HepG2 (cell line): ENCODE results near the gene NPHS1. TPM values are rescaled to one million over a fixed set of nuclear protein-coding genes. Genes with fewer than 3 reads are reported as not detected.

ENCODE experiments used
- GPBP1L1 ChIP-seq: sonication (generic); formaldehyde crosslinking; IDR thresholded peaks from 2 replicates; pipeline ENCODE4 v1.5.0; 2020; ENCODE audit warnings: mild to moderate bottlenecking, missing genetic modification reagents
- NFIB ChIP-seq: sonication (generic); formaldehyde crosslinking; IDR thresholded peaks from 2 replicates; pipeline ENCODE4 v1.9.0; 2021; ENCODE audit warnings: missing genetic modification reagents, mild to moderate bottlenecking, borderline replicate concordance
- NRL ChIP-seq: sonication (generic); formaldehyde crosslinking; IDR thresholded peaks from 2 replicates; pipeline ENCODE4 v1.5.0; 2020; ENCODE audit warnings: missing genetic modification reagents, mild to moderate bottlenecking, moderate library complexity, borderline replicate concordance
- POLR2AphosphoS5 ChIP-seq: IDR thresholded peaks from 2 replicates; pipeline ENCODE4 v1.6.1; 2012; ENCODE audit warnings: low read depth, low read length
- RFX1 ChIP-seq: fragments of 450-650 bp; IDR thresholded peaks from 2 replicates; pipeline ENCODE4 v1.6.1; 2017
- TEF ChIP-seq: sonication (generic); formaldehyde crosslinking; IDR thresholded peaks from 2 replicates; pipeline ENCODE4 v1.5.0; 2020; ENCODE audit warnings: missing genetic modification reagents
- ZFY ChIP-seq: sonication (generic); formaldehyde crosslinking; IDR thresholded peaks from 2 replicates; pipeline ENCODE4 v1.4.0; 2020; ENCODE audit warnings: missing genetic modification reagents
- ZGPAT ChIP-seq: IDR thresholded peaks from 2 replicates; pipeline ENCODE4 v1.6.1; 2016; ENCODE audit warnings: mild to moderate bottlenecking
- ZNF230 ChIP-seq: sonication (generic); formaldehyde crosslinking; IDR thresholded peaks from 2 replicates; pipeline ENCODE4 v1.4.0; 2020; ENCODE audit warnings: mild to moderate bottlenecking, missing genetic modification reagents
- ZNF232 ChIP-seq: sonication (generic); formaldehyde crosslinking; IDR thresholded peaks from 2 replicates; pipeline ENCODE4 v1.4.0; 2020; ENCODE audit warnings: missing genetic modification reagents, borderline replicate concordance
- ZNF382 ChIP-seq: sonication (generic); formaldehyde crosslinking; IDR thresholded peaks from 2 replicates; pipeline ENCODE4 v1.5.0; 2020; ENCODE audit warnings: missing genetic modification reagents, mild to moderate bottlenecking, borderline replicate concordance
- ZNF687 ChIP-seq: sonication (generic); formaldehyde crosslinking; IDR thresholded peaks from 2 replicates; pipeline ENCODE4 v1.5.1; 2020; ENCODE audit warnings: mild to moderate bottlenecking, missing genetic modification reagents, moderate library complexity
- ZNF703 ChIP-seq: sonication (generic); formaldehyde crosslinking; IDR thresholded peaks from 2 replicates; pipeline ENCODE4 v1.5.1; 2020; ENCODE audit warnings: missing genetic modification reagents, mild to moderate bottlenecking, moderate library complexity, borderline replicate concordance
- polyA plus RNA-seq, 8 experiments: library from polyadenylated mRNA; depleted of rRNA in 3 of 8; stranded (reverse) in 7 of 8; unstranded in 1 of 8; fragments of >200 nt; fragmentation: Illumina TruSeq in 4 of 8; extraction: Trizol in 4 of 8; gene quantifications; 2 replicates each; pipeline versions ENCODE4 v1.2.1 to v1.2.3, GENCODE V29; 2011 to 2016; ENCODE audit warnings: low read depth in 4 of 8, missing spikeins in 1 of 8, mixed read lengths in 1 of 8; ENCODE audit not compliant: insufficient read depth in 1 of 8
- total RNA-seq, 5 experiments: library from RNA; depleted of rRNA; stranded (reverse); fragments of >200 nt; fragmentation: Illumina TruSeq; extraction: Trizol; gene quantifications; 2 replicates each; pipeline ENCODE4 v1.2.3, GENCODE V29; 2016; ENCODE audit warnings: low read depth in 1 of 5

Gene NPHS1
- total and polyA plus RNA-seq, 2 of the 13 experiments (the other 11 are each of a cell fraction or from before 2014, with no cell fraction given) = not detected

- TF ChIP-seq ZGPAT (CRISPR knock-in tag) (no peak), NFIB (CRISPR knock-in tag) (no peak), GPBP1L1 (no peak), ZNF687 (CRISPR knock-in tag) (peak; percentile 21; the same call in 1 of the 2 replicates), ZNF703 (CRISPR knock-in tag) (no peak), ZNF232 (no peak), TEF (no peak), ZNF230 (no peak), POLR2AphosphoS5 (no peak), RFX1 (peak; percentile 51), ZNF382 (CRISPR knock-in tag) (no peak), NRL (CRISPR knock-in tag) (no peak), ZFY (CRISPR knock-in tag) (no peak)
Observed at GRCh38 chr19:35869327-35870123, 17.2 kb upstream of the NPHS1 start (continued).
